ENCODE measurements around the gene TTC27. TPM values are rescaled to one million over a fixed set of nuclear protein-coding genes. Genes with fewer than 3 reads are reported as not detected.

TTC27 gene
- 10 to 100 TPM; 11.9 to 23.2 TPM for total RNA-seq

DNA sequence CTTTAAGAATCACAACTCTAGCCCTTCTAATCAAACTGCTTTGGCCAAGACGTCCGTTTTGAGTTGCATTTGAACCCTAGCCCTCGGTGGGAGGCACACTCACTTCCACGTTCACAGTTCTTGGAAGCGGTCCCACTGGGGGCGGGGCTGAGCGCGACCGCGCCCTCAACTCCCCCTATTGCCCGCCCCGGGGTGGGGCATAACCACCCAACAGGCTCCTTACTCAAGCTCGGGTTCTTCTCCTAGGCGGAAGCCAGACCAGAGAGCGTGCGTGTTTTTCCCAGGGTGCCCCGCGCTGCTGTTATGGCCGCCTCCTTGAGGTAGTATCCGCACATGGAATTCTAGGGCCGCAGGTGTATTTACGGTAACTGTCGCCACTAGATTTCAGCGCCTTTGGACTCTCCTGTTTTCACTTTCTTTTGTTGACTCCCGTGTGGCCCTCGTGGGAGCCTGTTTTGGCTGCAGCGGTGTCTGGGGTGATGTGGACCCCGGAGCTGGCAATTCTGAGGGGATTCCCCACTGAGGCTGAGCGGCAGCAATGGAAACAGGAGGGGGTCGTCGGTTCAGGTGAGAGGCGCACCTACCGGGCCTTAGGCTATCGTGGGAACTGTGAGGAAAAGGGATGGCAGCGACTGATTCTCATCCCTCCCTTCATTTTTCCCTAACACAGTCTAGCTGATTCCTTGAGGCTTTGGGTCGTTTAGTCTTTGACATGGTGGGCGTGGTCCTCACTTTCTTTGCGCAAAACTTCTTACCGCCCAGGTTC is at the start of gene TTC27:
Gene TTC27, plus strand, starts transcription at position 237 of the 766 bp plus-strand sequence. Its CDS starts 243 bp downstream, at position 480.
- TF ChIP-seq, protein P1, sequence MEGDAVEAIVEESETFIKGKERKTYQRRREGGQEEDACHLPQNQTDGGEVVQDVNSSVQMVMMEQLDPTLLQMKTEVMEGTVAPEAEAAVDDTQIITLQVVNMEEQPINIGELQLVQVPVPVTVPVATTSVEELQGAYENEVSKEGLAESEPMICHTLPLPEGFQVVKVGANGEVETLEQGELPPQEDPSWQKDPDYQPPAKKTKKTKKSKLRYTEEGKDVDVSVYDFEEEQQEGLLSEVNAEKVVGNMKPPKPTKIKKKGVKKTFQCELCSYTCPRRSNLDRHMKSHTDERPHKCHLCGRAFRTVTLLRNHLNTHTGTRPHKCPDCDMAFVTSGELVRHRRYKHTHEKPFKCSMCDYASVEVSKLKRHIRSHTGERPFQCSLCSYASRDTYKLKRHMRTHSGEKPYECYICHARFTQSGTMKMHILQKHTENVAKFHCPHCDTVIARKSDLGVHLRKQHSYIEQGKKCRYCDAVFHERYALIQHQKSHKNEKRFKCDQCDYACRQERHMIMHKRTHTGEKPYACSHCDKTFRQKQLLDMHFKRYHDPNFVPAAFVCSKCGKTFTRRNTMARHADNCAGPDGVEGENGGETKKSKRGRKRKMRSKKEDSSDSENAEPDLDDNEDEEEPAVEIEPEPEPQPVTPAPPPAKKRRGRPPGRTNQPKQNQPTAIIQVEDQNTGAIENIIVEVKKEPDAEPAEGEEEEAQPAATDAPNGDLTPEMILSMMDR (IDR thresholded peaks at IDR 0.05) = no peak
- Histone ChIP-seq H3K27me3 (replicated peaks; ENCODE audit: insufficient read depth) (no peaks in the 10 kb centered on the region), H3K36me3 (peaks cover 4% of the 10 kb centered on the region), H3K4me1 (ENCODE audit: control insufficient read depth in 1 of 2, low read depth in 2 of 2) (peaks cover 10 to 31% of the 10 kb centered on the region in 2 donors), H3K4me3 (peak within 1 kb of the TSS; percentile 96), H3K27ac (peak within 1 kb of the TSS; percentile 62 to 87), H3K9me3 (no peaks in the 10 kb centered on the region)
- DNase-seq (ENCODE audit: low spot score) (peak; percentile 82), ATAC-seq (ENCODE audit: insufficient number of reproducible peaks, low FRiP score, low read depth) (peak; percentile 93)

DNA sequence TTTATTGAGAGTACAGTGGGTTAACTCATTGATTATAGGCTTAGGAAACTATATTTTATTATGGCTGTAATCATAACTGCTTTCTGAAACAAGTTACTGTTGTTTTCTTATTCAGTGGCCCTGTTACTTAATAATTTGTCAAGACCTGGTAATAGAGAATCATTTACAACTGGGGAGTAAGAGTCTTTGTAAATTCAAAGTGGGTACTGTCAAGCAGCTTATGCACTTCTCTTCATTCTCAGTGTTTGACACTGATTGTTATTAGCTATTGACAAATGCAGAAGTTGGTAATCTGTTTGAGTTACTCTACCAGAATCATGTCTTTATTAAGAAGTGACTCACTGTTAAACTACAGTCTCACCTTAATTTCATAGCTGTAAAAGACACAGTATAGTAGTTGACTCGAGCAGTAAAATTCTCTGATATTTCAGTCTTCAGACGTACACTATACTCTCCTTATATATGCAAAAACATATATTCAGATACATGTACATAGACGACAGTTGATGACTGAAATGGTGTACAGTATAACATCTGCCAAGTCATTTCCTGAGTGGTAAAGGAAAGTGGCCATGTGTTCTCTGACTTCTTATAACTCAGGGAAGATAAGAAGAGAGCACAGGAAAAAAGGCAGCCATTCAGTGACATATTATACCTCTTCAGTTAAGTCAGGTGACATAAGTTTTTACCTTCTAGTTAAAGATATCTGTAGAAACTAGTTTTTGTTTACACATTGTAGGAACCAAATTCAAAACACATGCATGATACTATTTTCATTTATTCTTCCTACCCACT is 36.0 kb upstream of the TTC27 start:
- H3K9me3 ChIP-seq = no peaks in the 10 kb centered on the region
- ATAC-seq (ENCODE audit: insufficient number of reproducible peaks, low FRiP score, low read depth) (no peak), DNase-seq (ENCODE audit: low spot score) (no peak)
- no peak overlapping the region for H3K27ac ChIP-seq
- TF ChIP-seq, protein P1 (IDR thresholded peaks at IDR 0.05) = no peak
- H3K4me1 ChIP-seq (ENCODE audit: control insufficient read depth in 1 of 2, low read depth in 2 of 2) = no peaks in the 10 kb centered on the region
- no peaks in the 10 kb centered on the region for H3K27me3 ChIP-seq (replicated peaks; ENCODE audit: insufficient read depth)
- peaks cover 6% of the 10 kb centered on the region for H3K36me3 ChIP-seq
- H3K4me3 ChIP-seq = no peak overlapping the region

DNA sequence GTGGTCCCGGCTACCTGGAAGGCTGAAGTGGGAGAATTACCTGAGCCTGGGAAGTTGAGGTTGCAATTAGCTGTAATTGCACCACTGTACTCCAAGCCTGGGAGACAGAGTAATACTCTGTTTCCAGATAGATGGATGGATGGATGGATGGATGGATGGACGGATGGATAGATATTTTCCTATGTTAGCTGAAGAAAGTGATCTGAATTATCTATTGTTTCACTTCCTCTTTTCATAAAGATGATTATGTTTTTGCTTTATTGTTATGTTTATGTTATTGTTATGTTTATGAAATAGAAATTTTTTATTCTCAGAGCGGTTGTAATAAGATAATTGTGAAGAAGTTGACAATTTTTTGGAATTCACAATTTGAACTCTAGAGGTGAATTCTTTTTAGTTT is 33.3 kb upstream of the TTC27 start:
- ATAC-seq (ENCODE audit: insufficient number of reproducible peaks, low FRiP score, low read depth) (no peak), DNase-seq (ENCODE audit: low spot score) (no peak)
- H3K9me3 ChIP-seq = no peaks in the 10 kb centered on the region
- no peak overlapping the region for H3K4me3 ChIP-seq
- no peaks in the 10 kb centered on the region for H3K4me1 ChIP-seq (ENCODE audit: control insufficient read depth in 1 of 2, low read depth in 2 of 2)
- H3K27ac ChIP-seq = no peak overlapping the region
- no peaks in the 10 kb centered on the region for H3K27me3 ChIP-seq (replicated peaks; ENCODE audit: insufficient read depth)
- TF ChIP-seq, protein P1 (IDR thresholded peaks at IDR 0.05) = no peak
- peaks cover 10% of the 10 kb centered on the region for H3K36me3 ChIP-seq

DNA sequence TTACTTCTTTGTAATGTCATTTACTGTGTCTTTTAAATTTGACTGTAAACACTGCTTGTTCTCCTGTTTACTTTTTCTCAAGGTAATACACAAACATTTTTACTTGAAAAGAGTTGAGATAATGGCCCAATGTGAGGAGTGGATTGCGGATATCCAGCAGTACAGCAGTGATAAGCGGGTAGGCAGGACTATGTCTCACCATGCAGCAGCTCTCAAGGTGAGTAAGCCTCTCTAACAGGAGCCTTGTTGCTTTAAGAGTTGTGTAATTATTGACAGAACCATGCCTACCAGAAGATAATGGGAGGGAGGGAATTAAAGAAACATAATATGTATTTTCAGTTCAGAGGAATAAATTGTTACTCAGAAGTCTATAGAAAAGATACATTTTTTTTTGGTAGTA is 16.5 kb upstream of the TTC27 start:
- TF ChIP-seq, protein P1 (IDR thresholded peaks at IDR 0.05) = no peak
- peaks cover 5% of the 10 kb centered on the region for H3K36me3 ChIP-seq
- ATAC-seq (ENCODE audit: insufficient number of reproducible peaks, low FRiP score, low read depth) (no peak), DNase-seq (ENCODE audit: low spot score) (no peak)
- H3K27ac ChIP-seq = no peak overlapping the region
- H3K9me3 ChIP-seq = no peaks in the 10 kb centered on the region
- H3K4me3 ChIP-seq = no peak overlapping the region
- H3K27me3 ChIP-seq (replicated peaks; ENCODE audit: insufficient read depth) = no peaks in the 10 kb centered on the region
- no peaks in the 10 kb centered on the region for H3K4me1 ChIP-seq (ENCODE audit: control insufficient read depth in 1 of 2, low read depth in 2 of 2)

DNA sequence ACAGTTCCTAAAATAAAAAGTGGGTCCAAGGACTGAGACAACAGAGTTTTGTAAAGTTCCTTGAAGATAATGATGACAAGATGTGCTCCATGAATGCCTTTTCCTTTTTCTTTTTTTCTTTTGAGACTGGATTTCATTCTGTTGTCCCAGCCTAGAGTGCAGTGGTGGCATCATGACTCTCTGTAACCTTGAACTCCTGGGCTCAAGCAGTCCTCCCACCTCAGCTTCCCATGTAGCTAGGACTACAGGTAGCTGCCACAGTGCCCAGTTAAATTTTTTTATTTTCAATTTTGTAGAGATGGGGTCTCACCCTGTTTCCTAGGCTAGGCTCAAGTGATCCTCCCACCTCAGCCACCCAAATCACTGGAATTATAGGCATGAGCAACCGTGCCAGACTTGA is 16.1 kb upstream of the TTC27 start:
- DNase-seq (ENCODE audit: low spot score) (no peak), ATAC-seq (ENCODE audit: insufficient number of reproducible peaks, low FRiP score, low read depth) (no peak)
- H3K27me3 ChIP-seq (replicated peaks; ENCODE audit: insufficient read depth) = no peaks in the 10 kb centered on the region
- no peaks in the 10 kb centered on the region for H3K4me1 ChIP-seq (ENCODE audit: control insufficient read depth in 1 of 2, low read depth in 2 of 2)
- peaks cover 5% of the 10 kb centered on the region for H3K36me3 ChIP-seq
- TF ChIP-seq, protein P1 (IDR thresholded peaks at IDR 0.05) = no peak
- H3K27ac ChIP-seq = no peak overlapping the region
- no peak overlapping the region for H3K4me3 ChIP-seq
- H3K9me3 ChIP-seq = no peaks in the 10 kb centered on the region

All from thoracic aorta (tissue), 2 donors.